GM18870 (cell line): ENCODE results near the gene PABPC4L.
"Not testable (repeated sequence)": the region's sequence is repeated elsewhere in the genome, so short reads cannot be mapped to it uniquely, and the experiment has no call there.

ENCODE experiments used
- ATAC-seq: cut with Tn5 transposase; IDR thresholded peaks from one replicate; pipeline ENCODE4 v1.9.1; 2021; ENCODE audit warnings: moderate library complexity; ENCODE audit not compliant: unreplicated experiment

Gene PABPC4L

GRCh38 chr4:134201216-134202161 is at the start of gene PABPC4L:
PABPC4L (minus strand) TSS chr4:134201789; CDS start chr4:134201019, 770 bp downstream.
- ATAC-seq: no peak

GRCh38 chr4:134251322-134251721 is 49.7 kb upstream of the PABPC4L start:
- ATAC-seq: no peak

GRCh38 chr4:134243742-134244713 is 42.4 kb upstream of the PABPC4L start:
- ATAC-seq: no peak

GRCh38 chr4:134219043-134219442 is 17.5 kb upstream of the PABPC4L start:
- no peak for ATAC-seq

- ATAC-seq: no peak
Observed at GRCh38 chr4:134216411-134216810, 14.8 kb upstream of the PABPC4L start.

GRCh38 chr4:134215620-134216344 is 14.2 kb upstream of the PABPC4L start:
- ATAC-seq: no peak

- not testable (repeated sequence) for ATAC-seq
Observed at GRCh38 chr4:134207955-134208354, 6.4 kb upstream of the PABPC4L start.

DNA sequence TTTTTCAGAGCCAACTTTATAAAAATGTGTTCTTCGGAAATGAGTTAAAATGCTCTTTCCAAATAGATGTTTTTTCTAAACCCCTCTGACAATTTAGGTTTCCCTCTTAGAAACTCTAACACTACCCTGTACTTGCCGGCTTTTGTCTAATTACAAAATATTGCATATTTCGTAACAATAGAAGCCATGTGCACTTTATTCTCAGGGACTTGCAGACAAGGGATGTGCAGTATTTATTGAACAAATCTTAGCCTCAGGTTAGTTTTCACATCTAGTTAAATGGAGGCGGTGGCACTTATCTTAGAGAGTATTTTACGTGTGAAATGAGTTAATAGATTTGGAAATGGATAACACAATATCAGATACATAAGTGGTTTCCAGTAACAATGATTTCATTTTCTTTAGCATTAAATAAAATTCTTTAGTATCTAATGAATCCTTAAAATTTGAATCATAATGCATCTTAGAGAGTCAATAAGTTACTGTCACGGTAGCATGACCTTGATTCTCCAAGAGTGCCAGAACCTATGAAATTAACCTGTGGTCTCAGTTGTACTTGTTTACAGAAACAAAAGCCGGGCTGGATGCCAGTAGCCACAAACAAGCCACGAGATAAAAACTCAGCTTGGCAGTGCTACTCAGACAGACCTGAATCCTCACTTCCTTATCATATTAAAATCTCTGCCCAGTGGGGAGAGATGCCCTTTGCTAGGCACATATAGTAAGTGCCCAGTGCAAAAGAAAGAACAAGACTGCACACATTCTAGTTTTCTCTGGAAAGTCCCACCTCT is 772 bp upstream of the PABPC4L start:
- no peak for ATAC-seq

DNA sequence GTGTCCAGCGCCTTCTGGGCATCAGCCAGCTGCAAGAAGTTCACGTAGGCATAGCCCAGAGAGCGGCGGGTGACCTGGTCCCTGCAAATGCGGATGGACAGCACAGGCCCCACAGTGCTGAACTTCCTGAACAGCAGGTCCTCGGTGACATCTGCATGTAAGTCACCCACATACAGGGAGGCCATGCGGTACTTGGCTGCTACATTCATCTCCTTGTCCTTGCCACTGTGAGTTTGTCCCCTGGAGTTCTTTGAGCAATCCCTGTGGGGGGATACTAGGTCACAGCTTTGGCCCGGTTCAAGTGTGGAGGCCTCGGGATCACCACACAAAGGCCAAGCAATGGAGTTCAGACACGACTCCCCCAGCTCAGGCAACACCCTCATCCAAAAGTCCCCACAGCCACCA is 776 bp downstream of the PABPC4L start:
- ATAC-seq: no peak

GRCh38 chr4:134189949-134190348 is 11.6 kb downstream of the PABPC4L start:
- ATAC-seq: no peak

DNA sequence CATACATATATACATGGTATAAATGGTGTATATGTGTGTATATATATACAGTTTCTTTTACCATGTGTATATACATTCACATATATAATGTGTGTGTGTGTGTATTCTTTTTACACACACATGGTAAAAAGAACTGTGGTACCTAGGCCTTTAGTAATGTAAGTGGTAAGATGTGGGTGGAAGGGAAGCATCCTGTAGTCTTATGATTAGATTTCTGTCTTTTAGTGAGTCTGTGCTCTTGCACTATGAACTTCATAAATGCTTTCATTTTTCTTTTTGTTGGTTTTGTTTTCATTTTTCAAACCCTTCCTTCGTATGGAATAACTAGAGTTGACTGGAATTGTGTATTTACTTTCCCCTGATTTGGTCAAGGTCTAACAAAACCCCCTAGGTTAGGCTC is 12.1 kb downstream of the PABPC4L start:
- no peak for ATAC-seq

DNA sequence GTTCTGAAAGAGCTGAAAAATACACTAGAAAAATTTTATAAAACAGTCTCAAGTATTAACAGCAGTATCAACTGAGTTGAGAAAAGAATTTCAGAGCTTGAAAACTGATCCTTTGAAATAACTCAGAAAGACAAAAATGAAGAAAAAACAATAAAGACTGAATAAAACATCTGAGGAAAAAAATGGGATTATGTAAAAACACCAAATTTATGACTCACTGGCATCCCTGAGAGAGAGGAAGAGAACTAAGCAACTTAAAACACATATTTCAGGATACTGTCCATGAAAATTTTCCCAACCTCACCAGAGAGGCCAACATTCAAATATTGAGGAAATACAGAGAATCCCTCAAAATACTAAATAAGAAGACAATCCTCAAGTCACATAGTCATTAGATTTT is 22.9 kb downstream of the PABPC4L start:
- no peak for ATAC-seq

DNA sequence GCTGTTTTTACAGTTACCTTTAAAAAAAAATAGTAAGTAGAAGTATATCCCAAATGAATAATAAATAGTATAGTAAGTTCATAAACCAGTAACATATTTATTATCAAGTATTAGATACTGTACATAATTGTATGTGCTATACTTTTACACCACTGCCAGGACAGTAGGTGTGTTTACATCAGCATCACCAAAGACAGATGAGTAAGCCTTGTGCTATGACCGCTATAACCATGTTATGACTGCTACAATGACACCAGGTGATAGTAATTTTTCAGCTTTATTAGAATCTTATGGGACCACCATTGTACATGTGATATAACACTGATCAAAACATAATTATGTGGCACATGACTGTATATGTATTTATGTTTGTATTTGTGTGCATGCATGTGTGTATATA is 27.3 kb downstream of the PABPC4L start:
- ATAC-seq: no peak

DNA sequence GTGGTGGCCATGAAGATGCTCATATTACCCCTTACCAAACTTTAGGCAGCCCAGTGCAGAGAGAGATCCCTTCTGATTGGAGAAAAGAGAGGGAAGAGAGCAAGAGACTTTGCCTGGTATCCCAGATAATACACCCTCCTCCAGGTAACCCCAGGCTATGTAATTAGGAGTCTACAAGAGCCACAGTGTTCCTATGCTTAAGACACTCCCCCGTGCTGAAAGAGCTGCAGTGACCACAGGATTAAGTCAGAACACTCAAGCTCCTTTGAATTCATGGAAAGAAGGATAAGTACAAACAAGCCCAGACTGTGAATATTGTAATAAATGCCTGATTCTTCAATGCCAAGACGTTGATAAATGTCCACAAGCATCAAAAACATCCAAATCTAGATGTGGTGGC is 41.4 kb downstream of the PABPC4L start:
- ATAC-seq: no peak

DNA sequence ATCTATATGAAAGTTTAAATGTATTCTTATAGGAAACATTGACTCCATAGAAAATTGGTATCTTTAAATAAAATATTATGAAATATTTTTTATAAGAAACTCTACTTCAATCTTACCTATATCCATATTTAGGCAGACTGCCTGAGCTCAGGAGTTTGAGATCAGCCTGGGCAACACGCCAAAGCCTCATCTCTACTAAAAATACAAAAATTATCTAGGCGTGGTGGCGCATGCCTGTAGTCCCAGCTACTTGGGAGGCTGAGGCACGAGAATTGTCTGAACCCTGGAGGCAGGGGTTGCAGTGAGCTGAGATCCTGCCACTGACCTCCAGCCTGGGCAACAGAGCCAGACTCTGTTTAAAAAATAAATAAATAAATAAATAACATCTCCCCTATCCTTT is 47.5 kb downstream of the PABPC4L start:
- ATAC-seq: no peak

GRCh38 chr4:134147941-134148340 is 53.6 kb downstream of the PABPC4L start:
- ATAC-seq: no peak
